Endothelial cell of umbilical vein (primary cell): ENCODE results near the gene EIF4E. TPM values are rescaled to one million over a fixed set of nuclear protein-coding genes. Genes with fewer than 3 reads are reported as not detected.

ENCODE experiments used
- BruUV-seq: library from RNA; stranded (reverse); fragments of 400-500 nt; replicated peaks from 2 replicates; lab custom pipeline; 2021; lab: Mats Ljungman, UMichigan
- CTCF ChIA-PET: fragments of 300-600, 350-600 bp; sonication (Branson Sonifier 250); formaldehyde crosslinking; loops from one replicate; lab custom pipeline; 2021; ENCODE audit warnings: antibody characterized with exemption, inconsistent platforms; lab: Charles Lee
- POLR2A ChIA-PET: fragments of 300-600, 350-600 bp; sonication (Branson Sonifier 250); formaldehyde crosslinking; loops from one replicate; lab custom pipeline; 2021; ENCODE audit warnings: antibody characterized with exemption, inconsistent platforms; lab: Charles Lee
- DNase-seq: peaks from one replicate; pipeline ENCODE4 v3.0.0-alpha.2; 2011; ENCODE audit warnings: low read depth, low spot score
- FAIRE-seq: peaks from 2 replicates; lab custom pipeline; 2011; peaks lifted over from hg19 to GRCh38; lab: Jason Lieb, UNC
- H2AFZ ChIP-seq: 2 replicates; pipeline ENCODE4 v1.6.0; 2012; ENCODE audit warnings: low read depth, low read length, control low read depth, inconsistent platforms
- H3K27ac ChIP-seq: 2 replicates; pipeline ENCODE4 v1.5.1; 2011; ENCODE audit warnings: low read depth, mild to moderate bottlenecking, control low read depth, low read length, moderate library complexity; ENCODE audit not compliant: insufficient read depth
- H3K27me3 ChIP-seq, 2 experiments: 2 replicates each; pipeline versions ENCODE4 v1.6.0 to v1.6.1; 2011; ENCODE audit warnings: low read length in 2 of 2, mixed read lengths in 1 of 2; ENCODE audit not compliant: control insufficient read depth in 2 of 2, insufficient read depth in 2 of 2
- H3K36me3 ChIP-seq, 2 experiments: 2 replicates in 1 of 2; 3 replicates in 1 of 2; pipeline ENCODE4 v1.5.1; 2011; ENCODE audit warnings: low read length in 2 of 2, mild to moderate bottlenecking in 1 of 2, moderate library complexity in 1 of 2; ENCODE audit not compliant: control insufficient read depth in 2 of 2, insufficient read depth in 2 of 2; ENCODE audit errors: extremely low read depth in 1 of 2
- H3K4me1 ChIP-seq: 3 replicates; pipeline ENCODE4 v1.5.1; 2011; ENCODE audit warnings: mild to moderate bottlenecking, low read length; ENCODE audit not compliant: control insufficient read depth, insufficient read depth; ENCODE audit errors: extremely low read depth
- H3K4me2 ChIP-seq: 2 replicates; pipeline ENCODE4 v1.6.1; 2011; ENCODE audit warnings: low read length, control low read depth, mixed read lengths; ENCODE audit not compliant: insufficient read depth
- H3K4me3 ChIP-seq, 3 experiments: fragments of 200-600 bp in 1 of 3; sonication (generic), shearing (Covaris generic) in 1 of 3; replicated peaks in 1 of 3; 2 replicates each; pipeline ENCODE4 v1.5.1; 2011 to 2016; ENCODE audit warnings: control low read depth in 3 of 3, low read length in 3 of 3, mild to moderate bottlenecking in 2 of 3, inconsistent platforms in 1 of 3, low read depth in 1 of 3, moderate library complexity in 1 of 3; ENCODE audit not compliant: insufficient read depth in 1 of 3
- H3K79me2 ChIP-seq: 2 replicates; pipeline ENCODE4 v1.6.0; 2012; ENCODE audit warnings: low read length, inconsistent platforms; ENCODE audit not compliant: control insufficient read depth, insufficient read depth
- H3K9ac ChIP-seq: replicated peaks from 2 replicates; pipeline ENCODE3; 2011; ENCODE audit warnings: low read length, control low read depth; ENCODE audit not compliant: insufficient read depth; ENCODE audit errors: extremely low read depth
- H3K9me1 ChIP-seq: replicated peaks from 3 replicates; pipeline ENCODE4 v1.6.0; 2011; ENCODE audit warnings: mild to moderate bottlenecking, low read length; ENCODE audit not compliant: control insufficient read depth, insufficient read depth; ENCODE audit errors: extremely low read depth
- H3K9me3 ChIP-seq: replicated peaks from 2 replicates; pipeline ENCODE4 v1.5.1; 2012; ENCODE audit warnings: low read length, inconsistent platforms; ENCODE audit not compliant: control insufficient read depth, insufficient read depth
- H4K20me1 ChIP-seq: replicated peaks from 2 replicates; pipeline ENCODE3; 2011; ENCODE audit warnings: mild to moderate bottlenecking, low read length; ENCODE audit not compliant: control insufficient read depth, insufficient read depth; ENCODE audit errors: extremely low read depth
- EZH2 ChIP-seq: IDR thresholded peaks from 2 replicates; pipeline ENCODE4 v1.6.1; 2012; ENCODE audit warnings: borderline replicate concordance, low read depth, mild to moderate bottlenecking, moderate library complexity, low read length, inconsistent platforms; ENCODE audit not compliant: severe bottlenecking
- FOS ChIP-seq: IDR thresholded peaks from 2 replicates; pipeline ENCODE4 v1.6.1; 2011; ENCODE audit warnings: mild to moderate bottlenecking, low read length, moderate library complexity, borderline replicate concordance; ENCODE audit not compliant: insufficient read depth
- GATA2 ChIP-seq: IDR thresholded peaks from 2 replicates; pipeline ENCODE4 v1.7.0; 2011; ENCODE audit warnings: low read depth, mild to moderate bottlenecking, moderate library complexity, mixed read lengths, low read length; ENCODE audit not compliant: insufficient read length, insufficient read depth
- JUN ChIP-seq: IDR thresholded peaks from 2 replicates; pipeline ENCODE4 v1.6.1; 2011; ENCODE audit warnings: borderline replicate concordance, low read depth; ENCODE audit not compliant: insufficient read length, insufficient read depth
- MYC ChIP-seq: IDR thresholded peaks from one replicate; pipeline ENCODE4 v1.6.1; 2011; ENCODE audit warnings: mild to moderate bottlenecking, low read depth, low read length
- POLR2A ChIP-seq: IDR thresholded peaks from 2 replicates; pipeline ENCODE4 v1.6.1; 2012; ENCODE audit warnings: low read depth, mild to moderate bottlenecking, control low read depth, low read length
- POLR2AphosphoS5 ChIP-seq: IDR thresholded peaks from 2 replicates; pipeline ENCODE4 v1.6.1; 2012; ENCODE audit warnings: low read depth, mild to moderate bottlenecking, control low read depth, low read length, moderate library complexity; ENCODE audit not compliant: insufficient read depth
- dilution Hi-C: fragments of 300-500 bp; cut with MboI; formaldehyde crosslinking; loops from one replicate; pipeline ENCODE4 v1.15.0; 2019; ENCODE audit warnings: low sequenced_read_pairs; ENCODE audit not compliant: extremely low pct_ligation_motif_present
- intact Hi-C: fragments of 100-400 bp; cut with micrococcal nuclease; formaldehyde crosslinking; loops from one replicate; pipeline ENCODE4 v1.10.0; 2022
- polyA plus RNA-seq, 4 experiments: library from polyadenylated mRNA; depleted of rRNA in 3 of 4; stranded (reverse) in 3 of 4; unstranded in 1 of 4; fragments of >200 nt; gene quantifications; 2 replicates each; pipeline versions ENCODE4 v1.2.1 to v1.2.3, GENCODE V29; 2011 to 2012; ENCODE audit warnings: missing spikeins in 1 of 4
- total RNA-seq: library from RNA; stranded (reverse); gene quantifications from 2 replicates; pipeline ENCODE4 v1.2.3, GENCODE V29; 2021
- TF ChIP-seq, protein P1 (sequence below): IDR thresholded peaks from 2 replicates; pipeline ENCODE4 v1.6.1; 2011; ENCODE audit not compliant: insufficient read depth, insufficient read length
- TF ChIP-seq, protein P2 (sequence below), 2 donors: IDR thresholded peaks; 1 replicate in 1 of 2; 2 replicates in 1 of 2; pipeline ENCODE4 v1.5.1; 2011; ENCODE audit warnings: low read length in 2 of 2, mild to moderate bottlenecking in 2 of 2, moderate library complexity in 2 of 2, control low read depth in 1 of 2, inconsistent platforms in 1 of 2, low read depth in 1 of 2; ENCODE audit not compliant: insufficient read depth in 1 of 2; ENCODE audit errors: extremely low read depth in 1 of 2

EIF4E gene
- total and polyA plus RNA-seq, 2 donors (not counting 3 experiments of a cell fraction or from before 2014, with no cell fraction given), result 40.3 to 107 TPM

DNA sequence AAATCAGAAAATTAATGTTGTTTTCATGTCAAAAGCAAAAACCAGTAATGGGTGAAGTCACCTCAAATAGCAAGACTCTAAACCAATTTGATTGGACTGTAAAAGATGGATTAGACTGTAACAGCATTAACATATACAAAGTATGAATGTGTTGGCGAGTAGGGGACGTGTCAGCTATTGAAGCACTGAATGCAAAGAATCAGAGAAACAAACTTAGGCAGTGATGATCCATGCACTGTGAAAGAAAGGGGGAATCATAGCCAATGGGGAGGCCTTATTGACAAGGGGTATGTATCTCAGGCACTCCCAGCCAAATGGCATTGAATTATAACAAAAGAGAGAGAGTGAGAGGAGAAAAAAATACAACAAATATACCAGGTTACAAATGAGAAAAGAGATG lies 30.5 kb upstream of the EIF4E start:
- no peaks in the 10 kb centered on the region for H3K9me1 ChIP-seq
- no peaks in the 10 kb centered on the region for H3K27me3 ChIP-seq
- no peaks in the 10 kb centered on the region for H3K79me2 ChIP-seq
- dilution Hi-C loops (no loop called here), intact Hi-C loops (no loop called here)
- H2AFZ ChIP-seq, result no peak overlapping the region
- H3K9me3 ChIP-seq, result no peaks in the 10 kb centered on the region
- H3K9ac ChIP-seq, result no peak overlapping the region
- no peak for DNase-seq
- POLR2A ChIA-PET, result no interaction called here
- H3K4me1 ChIP-seq, result no peaks in the 10 kb centered on the region
- FAIRE-seq, result no peak
- CTCF ChIA-PET, result no interaction called here
- H3K36me3 ChIP-seq, result no peaks in the 10 kb centered on the region
- no peak overlapping the region for H3K27ac ChIP-seq
- H3K4me2 ChIP-seq, result no peak overlapping the region
- no peak overlapping the region for H3K4me3 ChIP-seq
- H4K20me1 ChIP-seq, result no peaks in the 10 kb centered on the region
- TF ChIP-seq FOS, result no peak
- no TSS peak for BruUV-seq

DNA sequence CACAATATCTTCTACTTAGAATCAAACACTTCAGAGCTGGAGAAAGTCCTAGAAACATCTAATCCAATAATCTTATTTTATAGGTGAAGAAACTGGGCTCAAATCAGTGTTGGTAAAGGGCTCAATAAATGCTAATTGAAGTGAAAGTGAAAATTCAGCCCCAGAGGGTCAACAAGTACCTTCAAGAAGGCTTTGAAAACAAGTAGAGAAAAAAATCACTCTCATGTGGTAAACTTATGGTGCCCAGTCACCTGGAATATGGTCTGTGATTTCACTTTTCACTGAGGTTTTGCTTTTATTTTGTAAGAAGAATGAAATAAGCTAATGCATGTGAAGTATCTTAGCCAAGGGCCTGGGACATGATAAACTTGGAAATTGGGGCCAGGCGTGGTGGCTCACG lies 29.1 kb upstream of the EIF4E start:
- FAIRE-seq (no peak), DNase-seq (no peak)
- no TSS peak for BruUV-seq
- H3K4me3 ChIP-seq, result no peak overlapping the region
- H3K27ac ChIP-seq, result no peak overlapping the region
- H3K9me3 ChIP-seq, result no peaks in the 10 kb centered on the region
- H3K79me2 ChIP-seq, result no peaks in the 10 kb centered on the region
- no peaks in the 10 kb centered on the region for H3K4me1 ChIP-seq
- H2AFZ ChIP-seq, result no peak overlapping the region
- TF ChIP-seq GATA2 (no peak), JUN (no peak), EZH2 (no peak), MYC (no peak), POLR2AphosphoS5 (no peak), FOS (no peak), POLR2A (no peak)
- TF ChIP-seq, protein P1, sequence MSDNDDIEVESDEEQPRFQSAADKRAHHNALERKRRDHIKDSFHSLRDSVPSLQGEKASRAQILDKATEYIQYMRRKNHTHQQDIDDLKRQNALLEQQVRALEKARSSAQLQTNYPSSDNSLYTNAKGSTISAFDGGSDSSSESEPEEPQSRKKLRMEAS, result no peak
- TF ChIP-seq, protein P2, sequence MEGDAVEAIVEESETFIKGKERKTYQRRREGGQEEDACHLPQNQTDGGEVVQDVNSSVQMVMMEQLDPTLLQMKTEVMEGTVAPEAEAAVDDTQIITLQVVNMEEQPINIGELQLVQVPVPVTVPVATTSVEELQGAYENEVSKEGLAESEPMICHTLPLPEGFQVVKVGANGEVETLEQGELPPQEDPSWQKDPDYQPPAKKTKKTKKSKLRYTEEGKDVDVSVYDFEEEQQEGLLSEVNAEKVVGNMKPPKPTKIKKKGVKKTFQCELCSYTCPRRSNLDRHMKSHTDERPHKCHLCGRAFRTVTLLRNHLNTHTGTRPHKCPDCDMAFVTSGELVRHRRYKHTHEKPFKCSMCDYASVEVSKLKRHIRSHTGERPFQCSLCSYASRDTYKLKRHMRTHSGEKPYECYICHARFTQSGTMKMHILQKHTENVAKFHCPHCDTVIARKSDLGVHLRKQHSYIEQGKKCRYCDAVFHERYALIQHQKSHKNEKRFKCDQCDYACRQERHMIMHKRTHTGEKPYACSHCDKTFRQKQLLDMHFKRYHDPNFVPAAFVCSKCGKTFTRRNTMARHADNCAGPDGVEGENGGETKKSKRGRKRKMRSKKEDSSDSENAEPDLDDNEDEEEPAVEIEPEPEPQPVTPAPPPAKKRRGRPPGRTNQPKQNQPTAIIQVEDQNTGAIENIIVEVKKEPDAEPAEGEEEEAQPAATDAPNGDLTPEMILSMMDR (IDR thresholded peaks at IDR 0.05; ENCODE audit: extremely low read depth in 1 of 2, insufficient read depth in 1 of 2, low read depth in 1 of 2, low read length in 2 of 2), result no peak
- no peak overlapping the region for H3K4me2 ChIP-seq
- H3K9ac ChIP-seq, result no peak overlapping the region
- H4K20me1 ChIP-seq, result no peaks in the 10 kb centered on the region
- dilution Hi-C loops, result no loop called here
- no peaks in the 10 kb centered on the region for H3K9me1 ChIP-seq
- POLR2A ChIA-PET, result no interaction called here
- no peaks in the 10 kb centered on the region for H3K27me3 ChIP-seq
- intact Hi-C loops, result no loop called here
- no peaks in the 10 kb centered on the region for H3K36me3 ChIP-seq
- CTCF ChIA-PET, result interaction anchor here (1.3 kb wide), 1 partner anchor 12 kb away, joined by 3 read pairs; no protein-coding TSS in a partner anchor
